Measurements from ENCODE around the gene FBXW8.

Gene FBXW8

DNA sequence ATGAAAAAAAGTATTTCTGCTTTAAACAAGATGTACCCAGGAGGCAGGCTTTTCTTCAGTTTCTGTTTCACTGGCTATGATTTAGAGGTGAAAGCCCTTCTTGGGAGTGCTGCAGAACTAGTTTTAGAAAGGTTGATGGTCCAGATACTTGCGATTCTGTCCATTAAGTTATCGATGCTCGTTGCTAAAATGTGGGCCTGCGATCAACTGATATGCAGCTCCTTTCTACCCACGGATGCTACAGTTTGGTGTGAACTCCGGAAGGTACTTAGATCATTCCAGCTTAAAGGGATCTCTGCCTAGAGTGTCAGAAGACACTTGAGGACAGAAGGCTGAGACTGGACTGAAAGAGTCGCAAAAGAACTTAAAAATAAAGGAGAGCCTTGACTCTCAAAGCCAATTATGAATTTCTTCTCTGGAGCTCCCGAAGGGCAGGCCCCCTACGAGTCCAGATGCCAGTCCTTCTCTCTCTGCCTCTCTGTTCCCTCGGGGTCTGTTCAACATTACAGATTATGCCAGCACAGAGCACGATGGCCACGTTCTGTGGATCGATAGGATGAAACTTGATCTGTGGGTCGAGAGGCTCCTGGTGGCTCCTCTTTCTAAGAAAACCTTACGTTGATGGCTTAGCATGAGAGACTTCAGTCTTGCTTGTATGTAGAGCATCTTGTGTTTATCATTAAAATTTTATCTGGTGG, 40.0 kb downstream of the FBXW8 start:
- FAIRE-seq (no peak), DNase-seq (ENCODE audit: extremely low spot score, insufficient read length, low read depth) (no peak)

GRCh38 chr12:116954710-116955381, 44.1 kb downstream of the FBXW8 start:
- DNase-seq (ENCODE audit: extremely low spot score, insufficient read length, low read depth) (no peak), FAIRE-seq (no peak)

DNA sequence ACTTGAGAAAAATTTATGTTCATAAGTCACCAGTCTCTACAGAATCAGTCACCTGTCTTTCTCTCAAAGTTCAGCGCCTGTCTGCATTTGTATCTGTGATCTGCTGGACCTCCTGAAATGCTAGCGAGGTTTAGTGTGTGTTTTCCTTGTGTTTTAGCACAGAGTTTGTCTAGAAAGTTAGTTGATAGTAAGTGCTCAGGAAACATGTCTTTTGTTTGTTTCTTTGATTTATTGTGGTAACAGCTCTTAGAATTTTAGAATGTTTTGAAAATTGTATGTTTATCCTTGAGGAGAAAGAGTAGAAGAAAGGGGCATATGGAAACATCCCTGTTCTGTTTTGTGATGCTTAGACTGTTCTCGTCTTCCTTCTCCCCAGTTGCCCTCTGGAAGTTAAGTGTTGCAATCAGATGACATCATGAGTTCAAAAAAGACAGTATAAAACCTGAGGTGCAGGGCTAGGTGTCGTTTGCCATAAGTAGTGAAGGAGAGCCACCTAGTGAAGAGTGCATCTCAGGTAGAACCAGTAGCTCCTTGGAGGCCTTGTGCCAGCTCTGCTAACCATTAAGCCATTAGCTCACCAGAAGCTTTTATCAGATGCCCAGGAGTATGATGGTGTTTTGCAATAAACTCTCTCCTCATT, 44.8 kb downstream of the FBXW8 start:
- DNase-seq (ENCODE audit: extremely low spot score, insufficient read length, low read depth) (no peak), FAIRE-seq (no peak)

DNA sequence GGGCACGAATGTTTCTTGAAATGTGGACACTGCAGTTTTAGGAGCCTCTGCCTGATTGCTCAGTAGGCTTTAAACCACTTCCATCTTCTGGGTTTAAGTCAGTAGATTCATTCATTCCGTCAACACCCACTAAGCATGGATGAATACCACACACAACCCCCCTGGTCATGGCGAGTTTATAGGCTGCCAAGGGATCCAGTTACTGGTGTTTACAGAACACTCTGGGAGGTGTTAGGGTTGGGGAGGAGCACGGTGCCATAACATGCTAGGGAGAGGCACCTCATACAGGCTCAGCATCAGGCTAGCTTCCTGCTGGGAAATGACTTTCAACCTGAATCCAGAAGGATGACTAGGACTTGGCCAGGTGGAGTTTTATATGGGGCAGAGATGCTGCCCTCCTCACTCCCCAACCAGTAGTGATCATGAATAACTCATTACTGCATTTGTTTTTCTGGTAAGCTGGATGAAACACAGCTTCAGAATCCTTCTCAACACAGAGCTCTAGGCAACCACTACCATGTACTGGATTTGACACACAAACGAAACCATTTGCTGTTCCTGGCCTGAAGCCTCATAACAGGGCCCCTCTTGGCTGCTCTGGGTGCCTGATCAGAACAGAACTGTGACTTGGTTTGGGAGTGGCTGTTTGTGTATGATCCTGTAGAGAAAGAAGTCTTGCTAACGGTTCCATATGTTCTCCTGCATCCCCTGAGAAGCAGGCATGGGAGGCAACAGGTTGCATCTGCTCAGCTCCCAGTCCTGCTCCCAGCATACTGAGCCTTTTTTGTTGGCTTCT, 47.9 kb downstream of the FBXW8 start:
- FAIRE-seq (no peak), DNase-seq (ENCODE audit: extremely low spot score, insufficient read length, low read depth) (no peak)

GRCh38 chr12:116959198-116959460, 48.4 kb downstream of the FBXW8 start:
- FAIRE-seq = no peak
- no peak for DNase-seq (ENCODE audit: extremely low spot score, insufficient read length, low read depth)

DNA sequence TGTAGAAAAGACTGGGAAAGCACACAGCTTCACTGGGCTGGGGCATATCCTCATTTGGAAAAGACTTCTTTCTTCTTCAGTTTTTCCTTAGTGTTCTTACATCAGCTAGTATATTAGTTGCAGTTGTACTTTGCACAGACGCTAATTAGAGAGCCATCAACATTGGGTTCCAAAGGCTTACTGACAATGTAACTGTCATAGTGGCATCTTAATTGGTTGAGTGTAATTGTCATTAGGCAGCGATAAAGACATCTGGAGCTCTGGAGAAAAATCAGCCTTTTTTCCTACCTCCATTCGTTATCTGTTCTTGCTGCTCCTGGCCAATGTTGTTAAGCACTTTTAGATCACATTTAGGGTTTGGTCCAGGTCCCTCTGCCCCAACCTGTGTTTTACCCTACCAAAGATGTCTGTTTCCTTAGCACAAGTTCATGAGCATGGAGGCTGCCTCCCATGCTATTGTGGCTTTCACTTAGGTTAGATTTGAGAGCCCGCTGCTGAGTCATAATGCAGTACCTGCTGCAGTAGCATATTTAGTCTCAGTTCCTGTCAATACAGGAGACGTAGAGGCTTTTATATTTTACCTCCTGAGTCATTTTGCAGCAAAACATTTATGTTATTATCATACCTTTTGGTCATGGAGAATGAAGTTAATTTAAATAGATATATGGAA, 49.2 kb downstream of the FBXW8 start:
- FAIRE-seq (peak; percentile 87), DNase-seq (ENCODE audit: extremely low spot score, insufficient read length, low read depth) (peak; percentile 44)

DNA sequence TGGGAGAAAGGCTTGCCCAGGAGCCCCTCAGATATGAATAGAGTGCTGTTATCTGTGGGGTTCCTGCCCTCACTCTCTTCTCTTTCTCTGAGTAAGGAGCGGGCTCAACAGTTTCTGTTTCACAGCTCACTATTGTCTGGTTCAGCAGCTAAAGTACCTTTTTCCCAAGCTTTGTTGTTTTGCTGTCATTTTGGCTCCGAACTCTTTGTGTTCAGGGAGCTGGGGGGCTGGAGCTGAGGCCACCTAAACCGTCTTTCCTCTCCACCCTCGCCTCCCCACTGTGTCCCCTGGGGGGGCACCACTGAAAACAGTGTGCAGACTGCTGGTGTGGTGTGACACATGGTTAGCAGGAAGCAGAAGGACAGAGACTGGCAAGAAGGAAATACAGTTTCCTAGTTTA, 51.4 kb downstream of the FBXW8 start:
- FAIRE-seq = no peak

GRCh38 chr12:116962783-116963356, 52.1 kb downstream of the FBXW8 start:
- DNase-seq (ENCODE audit: extremely low spot score, insufficient read length, low read depth) (no peak), FAIRE-seq (no peak)

More for the DNA sequence above, 51.4 kb downstream of the FBXW8 start:
- DNase-seq (ENCODE audit: extremely low spot score, insufficient read length, low read depth) = no peak

- DNase-seq (ENCODE audit: extremely low spot score, insufficient read length, low read depth) (no peak), FAIRE-seq (no peak)
These were observed 53.6 kb downstream of the FBXW8 start for GRCh38 chr12:116964054-116965050.

GRCh38 chr12:116968986-116969385, 58.2 kb downstream of the FBXW8 start:
- DNase-seq (ENCODE audit: extremely low spot score, insufficient read length, low read depth) = no peak
- no peak for FAIRE-seq

GRCh38 chr12:116969615-116970585, 59.1 kb downstream of the FBXW8 start:
- no peak for FAIRE-seq

GRCh38 chr12:116971222-116971621, 60.5 kb downstream of the FBXW8 start:
- DNase-seq (ENCODE audit: extremely low spot score, insufficient read length, low read depth) (no peak), FAIRE-seq (no peak)

More at GRCh38 chr12:116969615-116970585, 59.1 kb downstream of the FBXW8 start:
- no peak for DNase-seq (ENCODE audit: extremely low spot score, insufficient read length, low read depth)

GRCh38 chr12:116975779-116976393, 65.1 kb downstream of the FBXW8 start:
- DNase-seq (ENCODE audit: extremely low spot score, insufficient read length, low read depth) (no peak), FAIRE-seq (no peak)

GRCh38 chr12:116977465-116978380, 67.0 kb downstream of the FBXW8 start:
- no peak for DNase-seq (ENCODE audit: extremely low spot score, insufficient read length, low read depth)
- peak; percentile 42 for FAIRE-seq

- no peak for FAIRE-seq
- no peak for DNase-seq (ENCODE audit: extremely low spot score, insufficient read length, low read depth)
These were observed 68.2 kb downstream of the FBXW8 start for GRCh38 chr12:116978791-116979508.
